Activated CD8-positive, alpha-beta memory T cell treated with anti-CD3 and anti-CD28 coated beads, Interleukin-2, amount 50 U/mL, for 4 hours (primary cell): ENCODE data around the gene EPG5.
"Not testable (repeated sequence)": the region's sequence is repeated elsewhere in the genome, so short reads cannot be mapped to it uniquely, and the experiment has no call there.

ENCODE experiments used
- DNase-seq: peaks from one replicate; pipeline ENCODE4 v3.0.0-alpha.2; 2020

The EPG5 gene

GRCh38 chr18:45860971-45861370 is 106.2 kb downstream of the EPG5 start:
- DNase-seq, result no peak

GRCh38 chr18:45860492-45860891 is 106.6 kb downstream of the EPG5 start:
- no peak for DNase-seq

GRCh38 chr18:45859334-45859733 is 107.8 kb downstream of the EPG5 start:
- DNase-seq, result no peak

- no peak for DNase-seq
Measured at GRCh38 chr18:45856531-45856930, 110.6 kb downstream of the EPG5 start.

DNA sequence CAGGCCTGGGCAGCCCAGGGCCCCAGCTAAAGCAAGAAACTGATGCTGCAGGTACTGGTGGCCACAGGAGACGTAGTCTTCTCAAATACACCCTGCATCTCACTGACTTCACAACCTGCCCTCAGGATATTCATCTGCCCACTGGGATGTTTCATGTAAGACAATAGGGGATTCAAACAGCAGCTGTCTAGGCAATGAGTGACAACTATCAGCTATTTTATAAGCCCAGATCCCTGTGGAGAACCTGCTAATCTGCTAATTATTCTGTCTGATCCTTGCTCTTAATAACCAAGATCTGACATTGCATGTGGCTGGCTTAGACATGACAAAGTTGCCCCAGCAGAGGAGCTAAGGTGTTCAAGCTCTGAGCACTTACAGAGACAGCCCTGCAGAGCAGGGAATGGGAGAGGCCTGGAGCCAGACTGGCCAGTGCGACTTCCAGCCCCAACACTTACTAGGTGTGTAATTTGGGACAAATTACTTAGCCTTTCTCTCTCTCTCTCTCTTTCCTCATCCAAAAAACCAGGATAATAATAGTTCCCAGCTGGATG is 113.0 kb downstream of the EPG5 start:
- DNase-seq, result no peak

DNA sequence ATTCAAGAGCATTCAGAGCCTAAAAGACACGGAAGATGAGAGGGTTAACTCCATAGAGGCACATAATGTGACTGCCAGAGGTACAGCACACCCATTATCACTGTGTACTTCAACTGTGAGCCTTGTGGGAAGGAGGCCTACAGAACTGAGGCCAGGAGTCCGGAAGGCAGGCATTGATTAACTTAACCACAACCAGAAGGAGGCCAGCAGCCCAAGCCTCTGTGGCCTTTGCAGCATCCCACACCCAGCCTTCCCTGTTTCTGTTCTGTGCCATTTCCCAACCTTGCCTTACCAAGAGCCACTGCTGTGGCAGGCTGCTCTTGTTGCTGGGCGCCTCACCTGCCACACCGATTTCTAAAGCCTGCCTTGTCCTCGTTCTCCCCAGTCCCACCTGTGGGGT is 114.5 kb downstream of the EPG5 start:
- DNase-seq, result no peak

DNA sequence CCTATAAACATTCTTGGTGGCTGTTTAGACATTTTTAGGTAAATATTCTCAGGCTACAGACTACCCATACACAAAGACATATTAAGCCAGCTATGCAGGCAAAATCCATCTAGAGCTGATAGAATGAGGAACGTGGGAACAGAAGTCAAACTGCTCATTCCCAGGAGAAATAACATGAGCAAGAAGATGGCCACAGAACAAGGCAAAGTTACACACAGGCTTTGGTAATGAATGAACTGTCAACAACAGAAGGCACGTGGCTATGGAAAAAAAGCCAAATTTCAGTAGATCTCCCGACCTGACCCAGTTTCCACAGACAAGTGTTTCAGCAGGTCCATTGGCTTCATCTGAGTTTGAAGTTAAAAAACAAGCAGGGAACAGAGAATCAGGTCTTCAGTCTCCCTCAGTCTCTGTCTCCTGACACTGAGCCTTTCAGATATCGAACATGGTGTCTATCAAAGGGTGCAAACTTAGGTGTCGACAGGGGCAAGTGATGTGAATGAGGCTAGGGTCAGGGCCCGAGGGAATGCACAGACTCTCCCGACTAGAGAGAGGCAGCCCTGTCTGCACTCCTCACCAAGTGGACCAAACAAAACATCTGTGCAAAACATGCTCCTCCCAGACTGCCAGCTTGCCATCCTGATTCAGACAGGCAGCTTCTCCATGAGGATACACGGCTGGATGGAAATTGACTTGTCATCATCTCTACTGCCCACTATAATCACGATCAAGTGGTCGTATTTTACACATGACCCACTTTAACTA is 115.8 kb downstream of the EPG5 start:
- no peak for DNase-seq

- DNase-seq, result no peak
Measured at GRCh38 chr18:45850021-45850420, 117.1 kb downstream of the EPG5 start.

GRCh38 chr18:45849529-45849928 is 117.6 kb downstream of the EPG5 start:
- DNase-seq, result no peak

- not testable (repeated sequence) for DNase-seq
Measured at GRCh38 chr18:45848643-45849042, 118.5 kb downstream of the EPG5 start.

GRCh38 chr18:45847119-45847518 is 120.0 kb downstream of the EPG5 start:
- DNase-seq, result no peak

DNA sequence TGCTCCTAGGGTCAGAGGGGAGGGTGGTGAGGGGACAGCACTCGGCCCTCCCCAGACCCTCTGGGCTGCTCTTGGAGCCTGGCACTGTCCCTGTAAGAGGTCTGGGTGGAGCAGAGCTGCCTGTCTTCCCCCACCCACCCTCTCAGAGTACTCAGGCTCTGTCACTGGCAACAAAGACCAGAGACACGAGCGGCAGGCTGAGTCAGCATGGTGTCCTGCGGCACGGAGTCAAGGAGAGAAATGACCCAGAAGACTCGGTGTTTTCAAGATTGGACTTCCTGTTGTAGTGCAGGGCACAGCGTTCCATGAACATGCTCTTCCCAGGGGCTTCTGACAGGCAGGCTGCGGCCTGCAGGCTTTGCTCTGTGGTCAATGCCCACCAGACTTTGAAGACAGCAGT is 121.7 kb downstream of the EPG5 start:
- no peak for DNase-seq

- no peak for DNase-seq
Measured at GRCh38 chr18:45844938-45845337, 122.2 kb downstream of the EPG5 start.

GRCh38 chr18:45843019-45843418 is 124.1 kb downstream of the EPG5 start:
- no peak for DNase-seq

DNA sequence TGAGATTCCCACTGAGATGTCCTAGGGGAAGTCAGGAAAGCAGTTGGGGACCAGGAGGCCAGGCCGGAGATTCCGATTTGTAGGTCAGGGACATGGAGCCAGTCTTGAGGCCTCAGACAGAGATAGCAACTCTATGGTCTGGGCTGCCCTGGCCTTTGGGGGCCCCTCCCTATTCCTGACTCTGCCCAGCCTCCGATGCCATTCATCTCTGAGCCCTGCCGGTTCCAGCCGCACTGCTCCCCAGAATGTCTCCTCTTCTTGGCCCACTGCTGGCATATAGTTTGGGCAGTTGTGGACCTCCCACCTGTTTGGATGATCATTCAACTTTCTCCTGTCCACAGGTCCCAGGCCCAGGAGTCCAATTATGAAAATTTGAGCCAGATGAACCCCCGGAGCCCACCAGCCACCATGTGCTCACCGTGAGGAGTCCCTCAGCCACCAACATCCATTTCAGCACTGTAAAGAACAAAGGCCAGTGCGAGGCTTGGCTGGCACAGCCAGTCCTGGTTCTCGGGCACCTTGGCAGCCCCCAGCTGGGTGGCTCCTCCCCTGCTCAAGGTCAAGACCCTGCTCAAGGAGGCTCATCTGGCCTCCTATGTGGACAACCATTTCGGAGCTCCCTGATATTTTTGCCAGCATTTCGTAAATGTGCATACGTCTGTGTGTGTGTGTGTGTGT is 125.2 kb downstream of the EPG5 start:
- no peak for DNase-seq

GRCh38 chr18:45841060-45841764 is 125.9 kb downstream of the EPG5 start:
- no peak for DNase-seq

- DNase-seq, result no peak
Measured at GRCh38 chr18:45839414-45840395, 127.4 kb downstream of the EPG5 start.

- DNase-seq, result no peak
Measured at GRCh38 chr18:45838302-45839070, 128.6 kb downstream of the EPG5 start.

GRCh38 chr18:45837283-45838070 is 129.7 kb downstream of the EPG5 start:
- peak; percentile 25 for DNase-seq
